Measurements from ENCODE around the gene RAB4A.
"Not testable (repeated sequence)": the region's sequence is repeated elsewhere in the genome, so short reads cannot be mapped to it uniquely, and the experiment has no call there.

RAB4A gene

GRCh38 chr1:229286099-229286766, 15.3 kb downstream of the RAB4A start:
- no peak for TF ChIP-seq CTCF (IDR thresholded peaks at IDR 0.05; ENCODE audit: poor library complexity, severe bottlenecking)
- H3K27ac ChIP-seq (ENCODE audit: poor library complexity, severe bottlenecking): no peak overlapping the region
- no peak for ATAC-seq (ENCODE audit: low read depth)

GRCh38 chr1:229287267-229287666, 16.4 kb downstream of the RAB4A start:
- no peaks in the 10 kb centered on the region for H3K4me1 ChIP-seq (ENCODE audit: insufficient read depth, poor library complexity, severe bottlenecking)
- H3K4me3 ChIP-seq (ENCODE audit: severe bottlenecking): no peak overlapping the region
- no peak for ATAC-seq (ENCODE audit: low read depth)
- no peak for TF ChIP-seq CTCF (IDR thresholded peaks at IDR 0.05; ENCODE audit: poor library complexity, severe bottlenecking)
- no peak overlapping the region for H3K27ac ChIP-seq (ENCODE audit: poor library complexity, severe bottlenecking)
- DNase-seq (ENCODE audit: low spot score): no peak
- no peaks in the 10 kb centered on the region for H3K9me3 ChIP-seq (ENCODE audit: severe bottlenecking)
- no peaks in the 10 kb centered on the region for H3K36me3 ChIP-seq (ENCODE audit: low read depth)
- H3K27me3 ChIP-seq (ENCODE audit: insufficient read depth, poor library complexity, severe bottlenecking): no peaks in the 10 kb centered on the region

More at GRCh38 chr1:229286099-229286766, 15.3 kb downstream of the RAB4A start:
- no peak overlapping the region for H3K4me3 ChIP-seq (ENCODE audit: severe bottlenecking)
- no peaks in the 10 kb centered on the region for H3K36me3 ChIP-seq (ENCODE audit: low read depth)
- no peaks in the 10 kb centered on the region for H3K9me3 ChIP-seq (ENCODE audit: severe bottlenecking)
- no peaks in the 10 kb centered on the region for H3K27me3 ChIP-seq (ENCODE audit: insufficient read depth, poor library complexity, severe bottlenecking)
- no peaks in the 10 kb centered on the region for H3K4me1 ChIP-seq (ENCODE audit: insufficient read depth, poor library complexity, severe bottlenecking)
- no peak for DNase-seq (ENCODE audit: low spot score)

- Histone ChIP-seq H3K27ac (ENCODE audit: poor library complexity, severe bottlenecking) (no peak overlapping the region), H3K9me3 (ENCODE audit: severe bottlenecking) (no peaks in the 10 kb centered on the region), H3K4me1 (ENCODE audit: insufficient read depth, poor library complexity, severe bottlenecking) (no peaks in the 10 kb centered on the region), H3K27me3 (ENCODE audit: insufficient read depth, poor library complexity, severe bottlenecking) (no peaks in the 10 kb centered on the region), H3K36me3 (ENCODE audit: low read depth) (no peaks in the 10 kb centered on the region), H3K4me3 (ENCODE audit: severe bottlenecking) (no peak overlapping the region)
- DNase-seq (ENCODE audit: low spot score): no peak
- ATAC-seq (ENCODE audit: low read depth): no peak
- no peak for TF ChIP-seq CTCF (IDR thresholded peaks at IDR 0.05; ENCODE audit: poor library complexity, severe bottlenecking)
Measured at GRCh38 chr1:229288516-229288915, 17.6 kb downstream of the RAB4A start.

GRCh38 chr1:229291686-229292085, 20.8 kb downstream of the RAB4A start:
- not testable (repeated sequence) for H3K27me3 ChIP-seq (ENCODE audit: insufficient read depth, poor library complexity, severe bottlenecking); H3K27ac ChIP-seq (ENCODE audit: poor library complexity, severe bottlenecking); H3K9me3 ChIP-seq (ENCODE audit: severe bottlenecking); H3K36me3 ChIP-seq (ENCODE audit: low read depth); H3K4me1 ChIP-seq (ENCODE audit: insufficient read depth, poor library complexity, severe bottlenecking); DNase-seq (ENCODE audit: low spot score); H3K4me3 ChIP-seq (ENCODE audit: severe bottlenecking); ATAC-seq (ENCODE audit: low read depth)

GRCh38 chr1:229293528-229294204, 22.8 kb downstream of the RAB4A start:
- no peaks in the 10 kb centered on the region for H3K27me3 ChIP-seq (ENCODE audit: insufficient read depth, poor library complexity, severe bottlenecking)
- no peak overlapping the region for H3K4me3 ChIP-seq (ENCODE audit: severe bottlenecking)
- no peak for TF ChIP-seq CTCF (IDR thresholded peaks at IDR 0.05; ENCODE audit: poor library complexity, severe bottlenecking)
- H3K36me3 ChIP-seq (ENCODE audit: low read depth): peaks cover 10% of the 10 kb centered on the region; the same call in 1 of the 2 replicates
- ATAC-seq (ENCODE audit: low read depth) (no peak), DNase-seq (ENCODE audit: low spot score) (no peak)
- no peaks in the 10 kb centered on the region for H3K4me1 ChIP-seq (ENCODE audit: insufficient read depth, poor library complexity, severe bottlenecking)
- H3K27ac ChIP-seq (ENCODE audit: poor library complexity, severe bottlenecking): no peak overlapping the region
- H3K9me3 ChIP-seq (ENCODE audit: severe bottlenecking): no peaks in the 10 kb centered on the region
